Sigmoid colon (tissue), 7 donors: Measurements from ENCODE around the gene SLC22A8. TPM values are rescaled to one million over a fixed set of nuclear protein-coding genes. Genes with fewer than 3 reads are reported as not detected.
"Not testable (repeated sequence)": the region's sequence is repeated elsewhere in the genome, so short reads cannot be mapped to it uniquely, and the experiment has no call there.

Source experiments
- DNase-seq: peaks from one replicate; pipeline ENCODE4 v3.0.0-alpha.2; 2019
- H3K27ac ChIP-seq, 4 donors: fragments of 200-600 bp; sonication (generic); one replicate each; pipeline ENCODE4 v1.5.1; 2016 to 2019; ENCODE audit warnings: mild to moderate bottlenecking in 1 of 4
- H3K27me3 ChIP-seq, 3 donors: fragments of 200-600 bp; sonication (generic); one replicate each; pipeline ENCODE4 v1.5.1; 2019; ENCODE audit warnings: mild to moderate bottlenecking in 1 of 3
- H3K36me3 ChIP-seq, 4 donors: fragments of 200-600 bp; sonication (generic); one replicate each; pipeline ENCODE4 v1.5.1; 2016 to 2019
- H3K4me1 ChIP-seq, 4 donors: fragments of 200-600 bp; sonication (generic); one replicate each; pipeline ENCODE4 v1.5.1; 2017 to 2019
- H3K4me3 ChIP-seq, 4 donors: fragments of 200-600 bp; sonication (generic); one replicate each; pipeline ENCODE4 v1.5.1; 2017 to 2019; ENCODE audit warnings: mild to moderate bottlenecking in 2 of 4, moderate library complexity in 1 of 4
- H3K9me3 ChIP-seq, 4 donors: fragments of 200-600 bp in 3 of 4; sonication (generic) in 3 of 4; one replicate each; pipeline versions ENCODE4 v1.5.1 to v1.6.1; 2013 to 2019
- EP300 ChIP-seq, 4 donors: sonication (generic); formaldehyde crosslinking; IDR thresholded peaks; one replicate each; pipeline ENCODE4 v1.6.1; 2017; ENCODE audit warnings: antibody characterized with exemption in 4 of 4
- POLR2A ChIP-seq, 2 donors: fragments of 450-650 bp; IDR thresholded peaks; one replicate each; pipeline ENCODE4 v1.6.1; 2016; ENCODE audit warnings: antibody characterized with exemption in 2 of 2, mild to moderate bottlenecking in 2 of 2, moderate library complexity in 2 of 2
- POLR2AphosphoS5 ChIP-seq, 4 donors: sonication (generic); formaldehyde crosslinking; IDR thresholded peaks; one replicate each; pipeline ENCODE4 v1.6.1; 2017; ENCODE audit warnings: antibody characterized with exemption in 4 of 4
- WGBS, 2 donors: extraction: QIAGEN DNeasy Blood & Tissue Kit; methylation state at CpG; one replicate each; pipeline ENCODE4 v1.1.7; 2013; 5-methylcytosine and 5-hydroxymethylcytosine counted together
- intact Hi-C: fragments of 100-400 bp; cut with DNase I; formaldehyde crosslinking; loops from one replicate; pipeline ENCODE4 v1.15.1; 2023
- polyA plus RNA-seq, 3 donors: library from polyadenylated mRNA; stranded (reverse); fragments of 200-250 nt; gene quantifications; one replicate each; pipeline ENCODE4 v1.2.3, GENCODE V29; 2013
- total RNA-seq, 4 donors: library from RNA; depleted of rRNA; stranded (reverse); fragments of >200 nt; gene quantifications; one replicate each; pipeline ENCODE4 v1.1.0, GENCODE V29; 2016
- TF ChIP-seq, protein P1 (sequence below), 4 experiments: fragments of 450-650 bp in 3 of 4; fragments of 200-600 bp in 1 of 4; IDR thresholded peaks; one replicate each; pipeline ENCODE4 v1.5.1; 2016 to 2019; ENCODE audit warnings: antibody characterized with exemption in 4 of 4, mild to moderate bottlenecking in 3 of 4, moderate library complexity in 2 of 4
- donor health status: healthy with polysubstance abuse.
- donor health status: Bipolar disorder and iron deficiency.
- donor health status: healthy.

SLC22A8 gene, protein sequence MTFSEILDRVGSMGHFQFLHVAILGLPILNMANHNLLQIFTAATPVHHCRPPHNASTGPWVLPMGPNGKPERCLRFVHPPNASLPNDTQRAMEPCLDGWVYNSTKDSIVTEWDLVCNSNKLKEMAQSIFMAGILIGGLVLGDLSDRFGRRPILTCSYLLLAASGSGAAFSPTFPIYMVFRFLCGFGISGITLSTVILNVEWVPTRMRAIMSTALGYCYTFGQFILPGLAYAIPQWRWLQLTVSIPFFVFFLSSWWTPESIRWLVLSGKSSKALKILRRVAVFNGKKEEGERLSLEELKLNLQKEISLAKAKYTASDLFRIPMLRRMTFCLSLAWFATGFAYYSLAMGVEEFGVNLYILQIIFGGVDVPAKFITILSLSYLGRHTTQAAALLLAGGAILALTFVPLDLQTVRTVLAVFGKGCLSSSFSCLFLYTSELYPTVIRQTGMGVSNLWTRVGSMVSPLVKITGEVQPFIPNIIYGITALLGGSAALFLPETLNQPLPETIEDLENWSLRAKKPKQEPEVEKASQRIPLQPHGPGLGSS
- total RNA-seq (not detected), polyA plus RNA-seq (not detected)

- Histone ChIP-seq H3K36me3 (no peaks in the 10 kb centered on the region), H3K4me1 (no peaks in the 10 kb centered on the region), H3K27me3 (peaks cover 0 to 10% (median 0%) of the 10 kb centered on the region in 3 donors), H3K27ac (no peak within 1 kb of the TSS), H3K4me3 (no peak within 1 kb of the TSS), H3K9me3 (no peaks in the 10 kb centered on the region)
- peak; percentile 45 for DNase-seq
- 63 to 72% methylated on average over 18 of the region's 18 CpGs for whole genome bisulfite sequencing, 2 donors
- no peak for TF ChIP-seq POLR2A (IDR thresholded peaks at IDR 0.05)
- TF ChIP-seq, protein P1, sequence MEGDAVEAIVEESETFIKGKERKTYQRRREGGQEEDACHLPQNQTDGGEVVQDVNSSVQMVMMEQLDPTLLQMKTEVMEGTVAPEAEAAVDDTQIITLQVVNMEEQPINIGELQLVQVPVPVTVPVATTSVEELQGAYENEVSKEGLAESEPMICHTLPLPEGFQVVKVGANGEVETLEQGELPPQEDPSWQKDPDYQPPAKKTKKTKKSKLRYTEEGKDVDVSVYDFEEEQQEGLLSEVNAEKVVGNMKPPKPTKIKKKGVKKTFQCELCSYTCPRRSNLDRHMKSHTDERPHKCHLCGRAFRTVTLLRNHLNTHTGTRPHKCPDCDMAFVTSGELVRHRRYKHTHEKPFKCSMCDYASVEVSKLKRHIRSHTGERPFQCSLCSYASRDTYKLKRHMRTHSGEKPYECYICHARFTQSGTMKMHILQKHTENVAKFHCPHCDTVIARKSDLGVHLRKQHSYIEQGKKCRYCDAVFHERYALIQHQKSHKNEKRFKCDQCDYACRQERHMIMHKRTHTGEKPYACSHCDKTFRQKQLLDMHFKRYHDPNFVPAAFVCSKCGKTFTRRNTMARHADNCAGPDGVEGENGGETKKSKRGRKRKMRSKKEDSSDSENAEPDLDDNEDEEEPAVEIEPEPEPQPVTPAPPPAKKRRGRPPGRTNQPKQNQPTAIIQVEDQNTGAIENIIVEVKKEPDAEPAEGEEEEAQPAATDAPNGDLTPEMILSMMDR (IDR thresholded peaks at IDR 0.05) = no peak
- no peak for TF ChIP-seq POLR2AphosphoS5 (IDR thresholded peaks at IDR 0.05)
- TF ChIP-seq EP300 (IDR thresholded peaks at IDR 0.05) = no peak
- intact Hi-C loops = no loop called here
These were observed at the start of gene SLC22A8 for GRCh38 chr11:63015521-63016215. SLC22A8 (minus strand) TSS chr11:63015841; CDS start chr11:63014958, 883 bp downstream.

- intact Hi-C loops, H3K36me3 ChIP-seq, DNase-seq, H3K27ac ChIP-seq, H3K27me3 ChIP-seq, H3K4me1 ChIP-seq, H3K4me3 ChIP-seq, H3K9me3 ChIP-seq: not testable (repeated sequence)
- WGBS, 2 donors = 55 to 69% methylated on average over 1 of the region's 1 CpG
These were observed 30.6 kb upstream of the SLC22A8 start for GRCh38 chr11:63046203-63046602.

GRCh38 chr11:63042596-63042995 lies 27.0 kb upstream of the SLC22A8 start:
- TF ChIP-seq POLR2A (IDR thresholded peaks at IDR 0.05) (no peak), POLR2AphosphoS5 (IDR thresholded peaks at IDR 0.05) (no peak), EP300 (IDR thresholded peaks at IDR 0.05) (no peak)
- TF ChIP-seq, protein P1 (IDR thresholded peaks at IDR 0.05) = no peak
- Histone ChIP-seq H3K27me3 (no peaks in the 10 kb centered on the region), H3K9me3 (no peaks in the 10 kb centered on the region), H3K4me1 (no peaks in the 10 kb centered on the region), H3K27ac (no peak overlapping the region), H3K4me3 (no peak overlapping the region), H3K36me3 (no peaks in the 10 kb centered on the region)
- no peak for DNase-seq
- WGBS, 2 donors = 93 to 95% methylated on average over 3 of the region's 3 CpGs
- intact Hi-C loops = no loop called here

GRCh38 chr11:63032457-63032856 lies 16.8 kb upstream of the SLC22A8 start:
- H3K27ac ChIP-seq = no peak overlapping the region
- H3K9me3 ChIP-seq = no peaks in the 10 kb centered on the region
- no peaks in the 10 kb centered on the region for H3K36me3 ChIP-seq
- TF ChIP-seq POLR2A (IDR thresholded peaks at IDR 0.05) (no peak), EP300 (IDR thresholded peaks at IDR 0.05) (no peak), POLR2AphosphoS5 (IDR thresholded peaks at IDR 0.05) (no peak)
- TF ChIP-seq, protein P1 (IDR thresholded peaks at IDR 0.05) = no peak
- H3K4me3 ChIP-seq = no peak overlapping the region
- 94 to 97% methylated on average over 4 of the region's 4 CpGs for WGBS, 2 donors
- H3K27me3 ChIP-seq = no peaks in the 10 kb centered on the region
- H3K4me1 ChIP-seq = no peaks in the 10 kb centered on the region
- intact Hi-C loops = no loop called here
- DNase-seq = no peak
